Neural progenitor cell (in vitro differentiated cells): ENCODE measurements around the gene PDCD6IP.

Experiments
- EZH2 ChIP-seq: fragments of 200-600 bp; sonication (generic); IDR thresholded peaks from 2 replicates; pipeline ENCODE4 v1.6.1; 2017; ENCODE audit warnings: antibody characterized with exemption, mild to moderate bottlenecking, moderate library complexity
- TF ChIP-seq, protein P1 (sequence below): fragments of 200-600 bp; sonication (generic); IDR thresholded peaks from 2 replicates; pipeline ENCODE4 v1.5.1; 2017; ENCODE audit warnings: antibody characterized with exemption, mild to moderate bottlenecking

DNA sequence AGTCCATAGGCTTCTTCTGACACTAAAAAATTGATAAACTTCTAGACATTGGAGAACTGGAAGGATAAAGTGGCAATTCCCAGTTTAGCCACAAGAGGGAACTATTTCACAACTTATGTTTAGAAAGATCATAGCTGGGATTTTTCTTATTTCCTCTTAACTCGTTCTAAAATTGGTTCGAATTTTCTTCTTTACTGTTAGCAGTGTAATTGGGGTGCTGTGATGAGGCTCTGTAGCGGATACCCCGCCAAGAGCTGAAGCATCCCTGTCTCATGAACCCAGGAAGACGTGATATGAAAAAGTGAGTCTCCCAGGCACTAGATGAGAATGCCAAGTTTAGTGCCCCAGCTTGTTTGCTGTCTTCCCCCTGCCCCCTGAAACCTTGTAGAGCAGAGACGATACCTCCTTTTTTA, 85.1 kb downstream of the PDCD6IP start:
- TF ChIP-seq, protein P1, sequence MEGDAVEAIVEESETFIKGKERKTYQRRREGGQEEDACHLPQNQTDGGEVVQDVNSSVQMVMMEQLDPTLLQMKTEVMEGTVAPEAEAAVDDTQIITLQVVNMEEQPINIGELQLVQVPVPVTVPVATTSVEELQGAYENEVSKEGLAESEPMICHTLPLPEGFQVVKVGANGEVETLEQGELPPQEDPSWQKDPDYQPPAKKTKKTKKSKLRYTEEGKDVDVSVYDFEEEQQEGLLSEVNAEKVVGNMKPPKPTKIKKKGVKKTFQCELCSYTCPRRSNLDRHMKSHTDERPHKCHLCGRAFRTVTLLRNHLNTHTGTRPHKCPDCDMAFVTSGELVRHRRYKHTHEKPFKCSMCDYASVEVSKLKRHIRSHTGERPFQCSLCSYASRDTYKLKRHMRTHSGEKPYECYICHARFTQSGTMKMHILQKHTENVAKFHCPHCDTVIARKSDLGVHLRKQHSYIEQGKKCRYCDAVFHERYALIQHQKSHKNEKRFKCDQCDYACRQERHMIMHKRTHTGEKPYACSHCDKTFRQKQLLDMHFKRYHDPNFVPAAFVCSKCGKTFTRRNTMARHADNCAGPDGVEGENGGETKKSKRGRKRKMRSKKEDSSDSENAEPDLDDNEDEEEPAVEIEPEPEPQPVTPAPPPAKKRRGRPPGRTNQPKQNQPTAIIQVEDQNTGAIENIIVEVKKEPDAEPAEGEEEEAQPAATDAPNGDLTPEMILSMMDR: peak; percentile 96
- no peak for TF ChIP-seq EZH2
